ENCODE data around the gene RINL.

DNA sequence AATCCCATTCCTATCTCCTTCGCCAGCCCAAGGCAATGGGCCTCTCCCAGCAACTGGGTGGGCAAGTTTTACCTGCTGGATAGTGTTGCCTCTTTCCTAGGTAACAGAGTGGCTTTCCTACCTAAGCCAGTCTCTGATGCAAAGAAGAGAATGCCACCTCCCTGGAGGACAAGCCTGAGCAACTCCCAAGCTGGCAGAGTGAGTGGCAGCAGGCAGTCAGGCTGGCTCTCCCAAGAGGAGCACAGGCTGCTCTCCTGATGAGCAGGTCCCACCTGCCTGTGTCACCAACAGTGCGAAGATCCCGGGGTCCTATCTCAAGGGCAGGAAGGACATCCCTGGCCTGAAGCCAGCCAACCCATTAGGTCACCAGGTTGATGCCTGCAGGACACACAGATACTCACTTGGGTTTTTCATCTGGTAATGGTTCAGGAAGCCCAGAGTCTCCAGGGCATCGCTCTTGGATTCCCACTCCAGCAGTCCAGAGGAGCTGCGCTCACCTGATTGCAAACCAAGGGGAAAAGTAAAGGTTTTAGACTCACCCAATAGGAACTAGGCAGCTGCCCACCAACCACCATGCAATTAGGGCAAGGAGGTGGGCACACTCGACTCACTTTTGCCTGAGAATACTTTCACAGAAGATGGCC lies 41.0 kb downstream of the RINL start:
- TF ChIP-seq GATA2 (IDR thresholded peaks at IDR 0.05; ENCODE audit: low read depth, low read length) (no peak), GATA3 (IDR thresholded peaks at IDR 0.05; ENCODE audit: low read depth, low read length) (no peak)

Measured in SH-SY5Y (cell line).